ENCODE results near the gene IFNAR1. TPM values are rescaled to one million over a fixed set of nuclear protein-coding genes. Genes with fewer than 3 reads are reported as not detected.

IFNAR1 gene
- total and polyA plus RNA-seq, 2 experiments from 2014 or later, result 26.9 to 33.4 TPM

DNA sequence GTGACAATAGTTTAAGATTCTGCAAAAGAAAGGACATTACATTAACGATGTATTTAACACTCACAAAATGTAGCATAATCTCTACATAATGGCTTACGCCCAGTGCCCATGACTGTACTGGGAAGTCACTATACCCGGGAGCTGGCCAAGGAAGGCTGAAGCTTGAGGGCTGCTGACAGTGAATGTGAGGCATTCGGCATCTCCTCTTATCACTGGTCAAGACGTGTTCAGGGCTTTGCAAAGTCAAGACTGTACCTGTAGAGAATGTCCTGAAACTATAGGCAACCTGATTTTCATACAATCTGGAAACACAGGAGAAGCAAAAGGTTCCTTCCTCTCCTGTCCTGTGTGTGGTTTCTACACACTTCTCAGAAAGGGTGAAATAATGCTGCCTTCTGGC is 65.7 kb downstream of the IFNAR1 start:
- DNase-seq (ENCODE audit: low spot score), result no peak
- Histone ChIP-seq H2AFZ (no peak overlapping the region), H3K36me3 (replicated peaks; ENCODE audit: insufficient read depth, low read depth) (no peaks in the 10 kb centered on the region), H3K4me2 (no peak overlapping the region), H3K9me2 (replicated peaks; ENCODE audit: insufficient read depth) (no peaks in the 10 kb centered on the region), H3K9me3 (ENCODE audit: low read depth) (no peaks in the 10 kb centered on the region), H3K79me2 (no peaks in the 10 kb centered on the region), H3K27me3 (no peaks in the 10 kb centered on the region), H4K20me1 (ENCODE audit: insufficient read depth, poor library complexity, severe bottlenecking) (no peaks in the 10 kb centered on the region), H3K4me3 (no peak overlapping the region), H3K27ac (no peak overlapping the region), H3K4me1 (ENCODE audit: insufficient read depth) (no peaks in the 10 kb centered on the region)
- no peak for TF ChIP-seq EZH2phosphoT487 (IDR thresholded peaks at IDR 0.05; ENCODE audit: low read depth, severe bottlenecking, unreplicated experiment)
- no peak for TF ChIP-seq EZH2 (IDR thresholded peaks at IDR 0.05; ENCODE audit: borderline replicate concordance)
- TF ChIP-seq, protein P1, sequence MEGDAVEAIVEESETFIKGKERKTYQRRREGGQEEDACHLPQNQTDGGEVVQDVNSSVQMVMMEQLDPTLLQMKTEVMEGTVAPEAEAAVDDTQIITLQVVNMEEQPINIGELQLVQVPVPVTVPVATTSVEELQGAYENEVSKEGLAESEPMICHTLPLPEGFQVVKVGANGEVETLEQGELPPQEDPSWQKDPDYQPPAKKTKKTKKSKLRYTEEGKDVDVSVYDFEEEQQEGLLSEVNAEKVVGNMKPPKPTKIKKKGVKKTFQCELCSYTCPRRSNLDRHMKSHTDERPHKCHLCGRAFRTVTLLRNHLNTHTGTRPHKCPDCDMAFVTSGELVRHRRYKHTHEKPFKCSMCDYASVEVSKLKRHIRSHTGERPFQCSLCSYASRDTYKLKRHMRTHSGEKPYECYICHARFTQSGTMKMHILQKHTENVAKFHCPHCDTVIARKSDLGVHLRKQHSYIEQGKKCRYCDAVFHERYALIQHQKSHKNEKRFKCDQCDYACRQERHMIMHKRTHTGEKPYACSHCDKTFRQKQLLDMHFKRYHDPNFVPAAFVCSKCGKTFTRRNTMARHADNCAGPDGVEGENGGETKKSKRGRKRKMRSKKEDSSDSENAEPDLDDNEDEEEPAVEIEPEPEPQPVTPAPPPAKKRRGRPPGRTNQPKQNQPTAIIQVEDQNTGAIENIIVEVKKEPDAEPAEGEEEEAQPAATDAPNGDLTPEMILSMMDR (IDR thresholded peaks at IDR 0.05; ENCODE audit: poor library complexity), result no peak
- WGBS (ENCODE audit: low lambda C conversion rate, missing lambda C conversion rate), result 80% methylated on average over 5 of the region's 5 CpGs

DNA sequence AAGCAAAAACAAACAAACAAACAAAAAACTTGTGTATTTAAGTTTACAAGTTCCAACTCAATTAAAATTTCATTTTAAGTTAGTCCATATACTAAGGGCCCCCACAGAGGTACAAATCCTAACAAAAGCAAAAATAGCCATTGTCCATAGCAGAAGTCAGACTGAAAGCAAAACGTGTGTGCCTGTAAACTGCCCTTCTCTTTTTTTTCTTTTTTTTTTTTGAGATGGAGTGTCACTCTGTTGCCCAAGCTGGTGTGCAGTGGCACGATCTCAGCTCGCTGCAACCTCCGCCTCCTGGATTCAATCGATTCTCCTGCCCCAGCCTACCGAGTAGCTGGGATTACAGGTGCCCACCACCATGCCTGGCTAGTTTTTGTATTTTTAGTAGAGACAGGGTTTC is 66.9 kb downstream of the IFNAR1 start:
- TF ChIP-seq EZH2 (IDR thresholded peaks at IDR 0.05; ENCODE audit: borderline replicate concordance) (no peak), EZH2phosphoT487 (IDR thresholded peaks at IDR 0.05; ENCODE audit: low read depth, severe bottlenecking, unreplicated experiment) (no peak)
- TF ChIP-seq, protein P1 (IDR thresholded peaks at IDR 0.05; ENCODE audit: poor library complexity), result no peak
- 87% methylated on average over 6 of the region's 6 CpGs for WGBS (ENCODE audit: low lambda C conversion rate, missing lambda C conversion rate)
- DNase-seq (ENCODE audit: low spot score), result no peak
- Histone ChIP-seq H3K4me1 (ENCODE audit: insufficient read depth) (no peaks in the 10 kb centered on the region), H3K27ac (no peak overlapping the region), H3K9me3 (ENCODE audit: low read depth) (no peaks in the 10 kb centered on the region), H3K27me3 (no peaks in the 10 kb centered on the region), H3K79me2 (no peaks in the 10 kb centered on the region), H3K4me2 (no peak overlapping the region), H3K36me3 (replicated peaks; ENCODE audit: insufficient read depth, low read depth) (no peaks in the 10 kb centered on the region), H3K9me2 (replicated peaks; ENCODE audit: insufficient read depth) (no peaks in the 10 kb centered on the region), H3K4me3 (no peak overlapping the region), H2AFZ (no peak overlapping the region), H4K20me1 (ENCODE audit: insufficient read depth, poor library complexity, severe bottlenecking) (no peaks in the 10 kb centered on the region)

DNA sequence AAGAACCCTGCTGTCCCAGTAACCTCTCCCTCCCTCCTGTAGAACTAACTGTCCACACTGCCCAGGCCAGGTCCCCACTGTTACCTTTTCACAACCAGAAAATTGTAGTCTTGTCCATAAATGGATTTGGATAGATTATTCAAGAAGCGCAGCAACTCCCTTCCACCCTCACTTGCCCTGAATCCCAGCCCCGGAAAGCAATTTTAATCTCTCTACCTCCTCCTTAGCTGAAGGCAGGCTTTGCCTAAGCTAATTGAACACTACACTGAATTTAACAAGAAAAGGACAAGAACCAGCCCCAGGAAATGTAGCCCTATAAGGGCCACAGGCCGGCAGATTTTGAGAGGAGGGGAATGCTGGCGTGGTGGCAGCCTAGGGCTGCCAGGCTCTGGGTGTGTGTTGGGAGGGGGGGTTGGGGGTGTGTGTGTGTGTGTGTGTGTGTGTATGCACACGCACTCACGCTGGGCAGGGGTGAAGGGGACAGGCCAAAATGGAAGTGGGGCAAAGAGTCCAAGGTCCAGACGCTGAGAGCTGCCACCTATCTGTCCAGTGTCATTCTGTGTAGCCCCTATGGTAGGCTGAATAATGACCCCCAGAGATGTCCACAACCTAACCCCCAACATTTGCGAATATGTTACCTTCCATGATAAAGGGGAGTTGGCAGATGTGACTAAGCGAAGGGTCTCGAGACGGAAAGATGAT is 67.7 kb downstream of the IFNAR1 start:
- Histone ChIP-seq H3K27ac (no peak overlapping the region), H4K20me1 (ENCODE audit: insufficient read depth, poor library complexity, severe bottlenecking) (no peaks in the 10 kb centered on the region), H3K4me1 (ENCODE audit: insufficient read depth) (no peaks in the 10 kb centered on the region), H3K27me3 (no peaks in the 10 kb centered on the region), H3K9me2 (replicated peaks; ENCODE audit: insufficient read depth) (no peaks in the 10 kb centered on the region), H3K9me3 (ENCODE audit: low read depth) (no peaks in the 10 kb centered on the region), H3K4me3 (no peak overlapping the region), H2AFZ (no peak overlapping the region), H3K79me2 (no peaks in the 10 kb centered on the region), H3K4me2 (no peak overlapping the region), H3K36me3 (replicated peaks; ENCODE audit: insufficient read depth, low read depth) (no peaks in the 10 kb centered on the region)
- no peak for DNase-seq (ENCODE audit: low spot score)
- TF ChIP-seq, protein P1 (IDR thresholded peaks at IDR 0.05; ENCODE audit: poor library complexity), result no peak
- TF ChIP-seq EZH2phosphoT487 (IDR thresholded peaks at IDR 0.05; ENCODE audit: low read depth, severe bottlenecking, unreplicated experiment) (no peak), EZH2 (IDR thresholded peaks at IDR 0.05; ENCODE audit: borderline replicate concordance) (no peak)
- 74% methylated on average over 8 of the region's 11 CpGs for WGBS (ENCODE audit: low lambda C conversion rate, missing lambda C conversion rate)

Measured in hepatocyte (in vitro differentiated cells).